OCI-M1 (cell line): ENCODE data around the gene ZDHHC20.

Source experiments
- DNase-seq: peaks from one replicate; lab custom pipeline; 2025; lab: John Stamatoyannopoulos, UW

Gene ZDHHC20

GRCh38 chr13:21324803-21325202 lies 134.3 kb downstream of the ZDHHC20 start:
- no peak for DNase-seq

DNA sequence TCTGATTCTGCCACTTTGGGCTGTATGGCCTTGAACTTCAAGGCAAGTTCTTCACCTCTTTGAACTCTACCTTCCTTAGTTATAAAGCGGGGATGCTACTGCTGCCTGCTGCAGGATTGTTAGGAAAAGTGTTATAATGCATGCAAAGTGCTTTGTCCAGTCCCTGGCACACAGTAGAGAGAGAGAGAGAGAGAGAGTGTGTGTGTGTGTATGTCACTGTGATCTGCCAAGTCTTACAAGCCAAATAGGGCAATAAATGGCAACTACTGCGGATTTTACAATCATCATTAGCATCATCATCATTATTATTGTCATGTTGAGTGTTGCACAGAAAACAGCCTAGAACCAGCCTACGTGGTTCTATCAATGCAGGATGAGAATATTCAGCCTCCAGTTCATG lies 136.1 kb downstream of the ZDHHC20 start:
- no peak for DNase-seq
